Thyroid gland (tissue), 4 donors: ENCODE data around the gene GIT2. TPM values are rescaled to one million over a fixed set of nuclear protein-coding genes. Genes with fewer than 3 reads are reported as not detected.

Experiments
- DNase-seq, 2 donors: peaks; one replicate each; pipeline ENCODE4 v3.0.0-alpha.2; 2019
- H3K27ac ChIP-seq, 3 donors: fragments of 200-600 bp; sonication (generic); 1 replicate in 2 of 3; 2 replicates in 1 of 3; pipeline ENCODE4 v1.5.1; 2016 to 2019; ENCODE audit warnings: mild to moderate bottlenecking in 1 of 3, moderate library complexity in 1 of 3
- H3K27me3 ChIP-seq: fragments of 200-600 bp; sonication (generic); one replicate; pipeline ENCODE4 v1.5.1; 2019
- H3K36me3 ChIP-seq, 2 donors: fragments of 200-600 bp; sonication (generic); one replicate each; pipeline ENCODE4 v1.5.1; 2016 to 2019
- H3K4me1 ChIP-seq, 2 donors: fragments of 200-600 bp; sonication (generic); one replicate each; pipeline ENCODE4 v1.5.1; 2017 to 2019
- H3K4me3 ChIP-seq, 3 donors: fragments of 200-600 bp; sonication (generic); replicated peaks in 1 of 3; 1 replicate in 2 of 3; 2 replicates in 1 of 3; pipeline ENCODE4 v1.5.1; 2016; ENCODE audit warnings: mild to moderate bottlenecking in 1 of 3
- H3K9me3 ChIP-seq: fragments of 200-600 bp; sonication (generic); one replicate; pipeline ENCODE4 v1.5.1; 2017
- CTCF ChIP-seq, 6 experiments: fragments of 200-600 bp in 3 of 6; fragments of 450-650 bp in 3 of 6; sonication (generic) in 3 of 6; IDR thresholded peaks; one replicate each; pipeline ENCODE4 v1.5.1; 2016 to 2019; ENCODE audit warnings: antibody characterized with exemption in 6 of 6, mild to moderate bottlenecking in 2 of 6, inconsistent platforms in 1 of 6, moderate library complexity in 1 of 6
- POLR2A ChIP-seq, 2 donors: fragments of 450-650 bp; IDR thresholded peaks; one replicate each; pipeline ENCODE4 v1.6.1; 2017; ENCODE audit warnings: antibody characterized with exemption in 2 of 2, mild to moderate bottlenecking in 2 of 2, moderate library complexity in 1 of 2
- WGBS, 2 donors: methylation state at CpG; one replicate each; pipeline ENCODE4 v1.1.5; 2017; 5-methylcytosine and 5-hydroxymethylcytosine counted together
- intact Hi-C: fragments of 100-400 bp; cut with DNase I; formaldehyde crosslinking; loops from one replicate; pipeline ENCODE4 v1.15.1; 2023
- total RNA-seq, 4 donors: library from RNA; depleted of rRNA; stranded (reverse); fragments of >200 nt; gene quantifications; one replicate each; pipeline ENCODE4 v1.2.3, GENCODE V29; 2016

The GIT2 gene
- total RNA-seq, 4 donors from 2014 or later = 54.4 to 69.4 (median 60.1) TPM

GRCh38 chr12:109983432-109984142 is 12.6 kb downstream of the GIT2 start:
- no peak for TF ChIP-seq POLR2A (IDR thresholded peaks at IDR 0.05)
- TF ChIP-seq CTCF (IDR thresholded peaks at IDR 0.05) = no peak
- H3K4me1 ChIP-seq = peaks cover 14 to 20% of the 10 kb centered on the region in 2 donors
- intact Hi-C loops = no loop called here
- H3K27ac ChIP-seq = peak overlapping the region; percentile 75 to 88 (median 80)
- peak; percentile 59 to 66 for DNase-seq
- WGBS, 2 donors = 37 to 46% methylated on average over 8 of the region's 8 CpGs
- no peaks in the 10 kb centered on the region for H3K9me3 ChIP-seq
- H3K27me3 ChIP-seq = no peaks in the 10 kb centered on the region
- peaks cover 35 to 44% of the 10 kb centered on the region in 2 donors for H3K36me3 ChIP-seq
- H3K4me3 ChIP-seq = no peak overlapping the region

- peak overlapping the region in 1 of 3 donors; percentile 0 for H3K27ac ChIP-seq
- no peak overlapping the region for H3K4me3 ChIP-seq
- intact Hi-C loops = no loop called here
- peaks cover 35 to 48% of the 10 kb centered on the region in 2 donors for H3K36me3 ChIP-seq
- no peak for TF ChIP-seq POLR2A (IDR thresholded peaks at IDR 0.05)
- DNase-seq = no peak
- H3K27me3 ChIP-seq = no peaks in the 10 kb centered on the region
- H3K4me1 ChIP-seq = peaks cover 14 to 20% of the 10 kb centered on the region in 2 donors
- H3K9me3 ChIP-seq = no peaks in the 10 kb centered on the region
Measured at GRCh38 chr12:109982210-109982609, 14.0 kb downstream of the GIT2 start.

- H3K27ac ChIP-seq = no peak overlapping the region
- H3K36me3 ChIP-seq = peaks cover 43 to 54% of the 10 kb centered on the region in 2 donors
- peaks cover 14 to 20% of the 10 kb centered on the region in 2 donors for H3K4me1 ChIP-seq
- TF ChIP-seq POLR2A (IDR thresholded peaks at IDR 0.05) = no peak
- no peak for TF ChIP-seq CTCF (IDR thresholded peaks at IDR 0.05)
- H3K9me3 ChIP-seq = no peaks in the 10 kb centered on the region
- no peak overlapping the region for H3K4me3 ChIP-seq
- intact Hi-C loops = no loop called here
- 95 to 97% methylated on average over 5 of the region's 5 CpGs for WGBS, 2 donors
- DNase-seq = no peak
- H3K27me3 ChIP-seq = no peaks in the 10 kb centered on the region
Measured at GRCh38 chr12:109981311-109981710, 14.9 kb downstream of the GIT2 start.

- intact Hi-C loops = no loop called here
- DNase-seq = no peak
- Histone ChIP-seq H3K27ac (no peak overlapping the region), H3K36me3 (peaks cover 43 to 44% of the 10 kb centered on the region in 2 donors), H3K9me3 (no peaks in the 10 kb centered on the region), H3K27me3 (no peaks in the 10 kb centered on the region), H3K4me3 (no peak overlapping the region), H3K4me1 (no peaks in the 10 kb centered on the region)
- WGBS, 2 donors = 97 to 99% methylated on average over 4 of the region's 4 CpGs
- TF ChIP-seq CTCF (IDR thresholded peaks at IDR 0.05) (no peak), POLR2A (IDR thresholded peaks at IDR 0.05) (no peak)
Measured at GRCh38 chr12:109972821-109973220, 23.3 kb downstream of the GIT2 start.

- Histone ChIP-seq H3K27ac (no peak overlapping the region), H3K36me3 (peaks cover 26 to 27% of the 10 kb centered on the region in 2 donors), H3K9me3 (no peaks in the 10 kb centered on the region), H3K4me3 (no peak overlapping the region), H3K4me1 (peaks cover 8 to 9% of the 10 kb centered on the region in 2 donors), H3K27me3 (no peaks in the 10 kb centered on the region)
- intact Hi-C loops = no loop called here
- TF ChIP-seq POLR2A (IDR thresholded peaks at IDR 0.05) = no peak
- no peak for TF ChIP-seq CTCF (IDR thresholded peaks at IDR 0.05)
- WGBS, 2 donors = 96 to 98% methylated on average over 8 of the region's 8 CpGs
- no peak for DNase-seq
Measured at GRCh38 chr12:109968801-109969200, 27.4 kb downstream of the GIT2 start.
